Neural progenitor cell (in vitro differentiated cells): ENCODE data around the gene USF2.

Experiments used
- CTCF ChIP-seq: fragments of 200-600 bp; sonication (generic); IDR thresholded peaks from 2 replicates; pipeline ENCODE4 v1.5.1; 2017; ENCODE audit warnings: antibody characterized with exemption, mild to moderate bottlenecking
- EZH2 ChIP-seq: fragments of 200-600 bp; sonication (generic); IDR thresholded peaks from 2 replicates; pipeline ENCODE4 v1.6.1; 2017; ENCODE audit warnings: antibody characterized with exemption, mild to moderate bottlenecking, moderate library complexity
- EZH2phosphoT487 ChIP-seq: fragments of 200-600 bp; sonication (generic); IDR thresholded peaks from 2 replicates; pipeline ENCODE4 v1.6.1; 2017; ENCODE audit warnings: antibody characterized with exemption

- TF ChIP-seq CTCF = no peak
- TF ChIP-seq EZH2phosphoT487 = no peak
- no peak for TF ChIP-seq EZH2
Observed at GRCh38 chr19:35314031-35314430, 45.3 kb downstream of the USF2 start.
